Tibial artery (tissue), 4 donors: ENCODE results near the gene LRRC34.

ENCODE experiments used
- DNase-seq, 2 donors: peaks; one replicate each; pipeline ENCODE4 v3.0.0-alpha.2; 2019
- H3K27ac ChIP-seq, 2 donors: fragments of 200-600 bp; sonication (generic) in 1 of 2; 1 replicate in 1 of 2; 2 replicates in 1 of 2; pipeline ENCODE4 v1.5.1; 2018 to 2019; ENCODE audit warnings: mild to moderate bottlenecking in 1 of 2
- H3K27me3 ChIP-seq, 2 donors: fragments of 200-600 bp; sonication (generic) in 1 of 2; one replicate each; pipeline versions ENCODE4 v1.5.1 to v1.6.0; 2016 to 2019
- H3K36me3 ChIP-seq, 3 donors: fragments of 200-600 bp; sonication (generic) in 2 of 3; one replicate each; pipeline ENCODE4 v1.5.1; 2016 to 2019; ENCODE audit warnings: mild to moderate bottlenecking in 2 of 3
- H3K4me1 ChIP-seq, 4 donors: fragments of 200-600 bp; sonication (generic) in 2 of 4; 1 replicate in 3 of 4; 2 replicates in 1 of 4; pipeline ENCODE4 v1.5.1; 2016 to 2019
- H3K4me3 ChIP-seq, 2 donors: fragments of 200-600 bp; sonication (generic) in 1 of 2; 1 replicate in 1 of 2; 2 replicates in 1 of 2; pipeline ENCODE4 v1.5.1; 2018 to 2019; ENCODE audit warnings: mild to moderate bottlenecking in 2 of 2
- H3K9me3 ChIP-seq, 3 donors: fragments of 200-600 bp; sonication (generic) in 1 of 3; one replicate each; pipeline ENCODE4 v1.5.1; 2016 to 2019
- intact Hi-C: fragments of 100-400 bp; cut with DNase I; formaldehyde crosslinking; loops from one replicate; pipeline ENCODE4 v1.15.0; 2023; ENCODE audit warnings: low total_unique reads
- TF ChIP-seq, protein P1 (sequence below), 2 experiments: fragments of 200-600 bp in 1 of 2; fragments of 450-650 bp in 1 of 2; IDR thresholded peaks; one replicate each; pipeline ENCODE4 v1.5.1; 2017 to 2019; ENCODE audit warnings: antibody characterized with exemption in 2 of 2, mild to moderate bottlenecking in 1 of 2, moderate library complexity in 1 of 2

LRRC34 gene

DNA sequence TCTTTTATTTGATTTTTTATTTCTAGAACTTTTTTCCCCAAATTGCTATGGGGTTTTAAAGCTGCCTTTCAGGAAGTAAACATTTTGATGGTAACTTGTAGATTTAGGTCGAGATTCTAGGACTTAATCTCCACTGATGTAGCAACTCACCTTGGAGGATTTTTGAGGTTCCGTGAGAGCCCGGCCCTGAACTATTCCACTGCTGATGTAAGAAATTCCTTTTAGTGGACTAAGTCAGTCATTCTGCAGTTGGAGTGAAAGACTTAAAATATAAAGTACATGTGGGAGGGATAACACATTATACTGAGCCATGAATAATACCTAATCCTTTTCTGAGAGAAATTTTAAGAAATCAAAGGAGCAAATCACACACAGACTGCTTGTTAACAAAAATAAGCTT lies 12.6 kb upstream of the LRRC34 start:
- TF ChIP-seq, protein P1, sequence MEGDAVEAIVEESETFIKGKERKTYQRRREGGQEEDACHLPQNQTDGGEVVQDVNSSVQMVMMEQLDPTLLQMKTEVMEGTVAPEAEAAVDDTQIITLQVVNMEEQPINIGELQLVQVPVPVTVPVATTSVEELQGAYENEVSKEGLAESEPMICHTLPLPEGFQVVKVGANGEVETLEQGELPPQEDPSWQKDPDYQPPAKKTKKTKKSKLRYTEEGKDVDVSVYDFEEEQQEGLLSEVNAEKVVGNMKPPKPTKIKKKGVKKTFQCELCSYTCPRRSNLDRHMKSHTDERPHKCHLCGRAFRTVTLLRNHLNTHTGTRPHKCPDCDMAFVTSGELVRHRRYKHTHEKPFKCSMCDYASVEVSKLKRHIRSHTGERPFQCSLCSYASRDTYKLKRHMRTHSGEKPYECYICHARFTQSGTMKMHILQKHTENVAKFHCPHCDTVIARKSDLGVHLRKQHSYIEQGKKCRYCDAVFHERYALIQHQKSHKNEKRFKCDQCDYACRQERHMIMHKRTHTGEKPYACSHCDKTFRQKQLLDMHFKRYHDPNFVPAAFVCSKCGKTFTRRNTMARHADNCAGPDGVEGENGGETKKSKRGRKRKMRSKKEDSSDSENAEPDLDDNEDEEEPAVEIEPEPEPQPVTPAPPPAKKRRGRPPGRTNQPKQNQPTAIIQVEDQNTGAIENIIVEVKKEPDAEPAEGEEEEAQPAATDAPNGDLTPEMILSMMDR (IDR thresholded peaks at IDR 0.05), result no peak
- Histone ChIP-seq H3K36me3 (no peaks in the 10 kb centered on the region), H3K9me3 (no peaks in the 10 kb centered on the region), H3K4me3 (no peak overlapping the region), H3K4me1 (no peaks in the 10 kb centered on the region), H3K27me3 (no peaks in the 10 kb centered on the region), H3K27ac (no peak overlapping the region)
- no peak for DNase-seq
- intact Hi-C loops, result no loop called here

DNA sequence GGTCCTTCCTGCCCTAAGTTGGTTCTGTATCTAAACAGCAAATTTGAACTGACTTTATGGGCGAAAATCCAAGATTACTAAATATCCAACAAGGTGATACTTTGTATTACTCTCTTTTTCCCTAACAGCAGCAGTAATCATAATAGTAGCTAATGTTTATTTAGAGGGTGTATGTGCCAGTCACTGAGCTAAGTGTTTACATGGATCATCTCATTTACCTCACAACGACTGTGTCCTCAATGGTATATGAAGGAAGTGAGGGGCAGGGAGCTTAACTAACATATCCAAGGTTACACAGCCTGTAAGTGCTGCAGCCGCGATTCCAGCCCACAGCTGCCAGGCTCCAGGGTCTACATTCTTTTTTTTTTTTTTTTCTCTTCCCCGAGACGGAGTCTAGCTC lies 10.3 kb upstream of the LRRC34 start:
- TF ChIP-seq, protein P1 (IDR thresholded peaks at IDR 0.05), result no peak
- Histone ChIP-seq H3K27me3 (no peaks in the 10 kb centered on the region), H3K9me3 (no peaks in the 10 kb centered on the region), H3K36me3 (no peaks in the 10 kb centered on the region), H3K4me1 (no peaks in the 10 kb centered on the region), H3K4me3 (no peak overlapping the region), H3K27ac (no peak overlapping the region)
- intact Hi-C loops, result no loop called here
- DNase-seq, result no peak

DNA sequence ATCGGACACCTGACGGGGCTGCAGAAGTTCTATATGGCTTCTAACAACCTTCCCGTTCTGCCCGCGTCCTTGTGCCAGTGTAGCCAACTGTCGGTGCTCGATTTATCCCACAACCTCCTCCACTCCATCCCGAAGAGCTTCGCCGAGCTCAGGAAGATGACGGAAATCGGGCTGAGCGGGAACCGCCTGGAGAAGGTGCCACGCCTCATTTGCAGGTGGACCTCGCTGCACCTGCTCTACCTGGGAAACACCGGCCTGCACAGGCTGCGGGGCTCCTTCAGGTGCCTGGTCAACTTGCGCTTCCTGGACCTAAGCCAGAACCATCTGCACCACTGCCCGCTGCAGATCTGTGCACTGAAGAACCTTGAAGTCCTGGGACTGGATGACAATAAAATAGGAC lies 9.8 kb upstream of the LRRC34 start:
- intact Hi-C loops, result no loop called here
- H3K4me3 ChIP-seq, result no peak overlapping the region
- no peaks in the 10 kb centered on the region for H3K27me3 ChIP-seq
- TF ChIP-seq, protein P1 (IDR thresholded peaks at IDR 0.05), result no peak
- no peak overlapping the region for H3K27ac ChIP-seq
- no peak for DNase-seq
- H3K4me1 ChIP-seq, result no peaks in the 10 kb centered on the region
- H3K36me3 ChIP-seq, result no peaks in the 10 kb centered on the region
- no peaks in the 10 kb centered on the region for H3K9me3 ChIP-seq

DNA sequence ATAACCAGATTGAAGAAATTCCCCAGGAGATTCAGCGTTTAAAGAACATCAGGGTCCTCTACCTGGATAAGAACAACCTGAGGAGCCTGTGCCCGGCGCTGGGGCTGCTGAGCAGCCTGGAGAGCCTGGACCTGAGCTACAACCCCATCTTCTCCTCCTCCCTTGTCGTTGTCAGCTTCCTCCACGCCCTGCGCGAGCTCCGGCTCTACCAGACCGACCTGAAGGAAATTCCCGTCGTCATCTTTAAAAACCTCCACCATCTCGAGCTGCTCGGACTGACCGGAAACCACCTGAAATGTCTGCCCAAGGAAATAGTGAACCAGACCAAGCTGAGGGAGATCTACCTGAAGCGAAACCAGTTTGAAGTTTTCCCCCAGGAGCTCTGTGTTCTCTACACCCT lies 9.4 kb upstream of the LRRC34 start:
- intact Hi-C loops, result no loop called here
- H3K4me1 ChIP-seq, result no peaks in the 10 kb centered on the region
- no peaks in the 10 kb centered on the region for H3K9me3 ChIP-seq
- DNase-seq, result no peak
- H3K27me3 ChIP-seq, result no peaks in the 10 kb centered on the region
- no peaks in the 10 kb centered on the region for H3K36me3 ChIP-seq
- TF ChIP-seq, protein P1 (IDR thresholded peaks at IDR 0.05), result no peak
- H3K4me3 ChIP-seq, result no peak overlapping the region
- H3K27ac ChIP-seq, result no peak overlapping the region

DNA sequence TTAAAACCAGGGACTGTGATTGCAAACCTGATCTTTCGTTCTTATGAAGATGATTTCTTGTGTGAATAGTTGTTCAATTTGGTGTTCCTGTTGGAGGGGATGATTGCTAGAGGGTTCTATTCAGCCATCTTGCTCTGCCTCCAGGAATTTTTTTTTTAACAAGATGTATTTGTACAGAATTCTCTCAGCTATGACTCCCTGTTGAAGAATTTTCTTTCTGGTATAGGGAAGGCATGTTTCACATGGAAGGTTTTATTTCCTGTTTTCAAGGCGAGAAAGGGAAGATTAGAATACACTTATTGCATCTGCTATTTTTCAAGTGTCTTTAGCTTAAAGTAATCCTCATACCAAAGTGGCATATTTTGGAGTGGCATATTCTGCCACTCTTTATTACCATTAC lies 5.6 kb upstream of the LRRC34 start:
- Histone ChIP-seq H3K9me3 (peaks cover 0 to 7% (median 0%) of the 10 kb centered on the region in 3 donors), H3K4me1 (peaks cover 0 to 6% (median 3%) of the 10 kb centered on the region in 4 donors), H3K27ac (no peak overlapping the region), H3K27me3 (no peaks in the 10 kb centered on the region), H3K36me3 (no peaks in the 10 kb centered on the region), H3K4me3 (no peak overlapping the region)
- TF ChIP-seq, protein P1 (IDR thresholded peaks at IDR 0.05), result no peak
- DNase-seq, result no peak
- intact Hi-C loops, result no loop called here

DNA sequence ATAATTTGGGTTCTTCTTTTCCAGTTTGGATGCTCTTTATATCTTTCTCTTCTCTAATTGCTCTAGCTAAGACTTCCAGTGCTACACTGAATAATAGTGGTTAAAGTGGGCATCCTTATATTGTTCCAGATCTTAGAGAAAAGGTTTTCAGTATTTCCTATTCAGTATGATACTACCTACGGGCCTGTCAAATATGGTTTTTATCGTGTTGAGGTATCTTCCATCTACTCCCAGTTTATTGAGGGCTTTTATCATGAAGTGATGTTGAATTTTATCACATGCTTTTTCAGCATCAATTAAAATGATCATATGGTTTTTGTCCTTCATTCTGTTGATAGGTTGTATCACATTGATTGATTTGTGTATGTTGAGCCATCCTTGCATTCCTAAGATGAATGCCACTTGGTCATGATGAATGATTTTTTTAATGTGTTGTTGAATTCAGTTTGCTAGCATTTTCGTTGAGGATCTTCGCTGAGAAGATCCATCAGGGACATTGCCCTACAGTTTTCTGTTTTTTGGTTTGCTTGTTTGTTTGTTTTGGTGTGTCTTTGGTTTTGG lies 3.0 kb upstream of the LRRC34 start:
- Histone ChIP-seq H3K4me3 (no peak overlapping the region), H3K36me3 (no peaks in the 10 kb centered on the region), H3K4me1 (peaks cover 0 to 30% (median 10%) of the 10 kb centered on the region in 4 donors), H3K27ac (no peak overlapping the region), H3K27me3 (no peaks in the 10 kb centered on the region), H3K9me3 (peaks cover 0 to 7% (median 0%) of the 10 kb centered on the region in 3 donors)
- no peak for DNase-seq
- TF ChIP-seq, protein P1 (IDR thresholded peaks at IDR 0.05), result no peak
- intact Hi-C loops, result no loop called here
